B cell (primary cell): ENCODE results near the gene GPLD1. TPM values are rescaled to one million over a fixed set of nuclear protein-coding genes. Genes with fewer than 3 reads are reported as not detected.

Source experiments
- ATAC-seq: fragments of 200-7000 bp; cut with Tn5 transposase; one replicate; pipeline ENCODE4 v1.10.0; 2021; ENCODE audit warnings: low read depth, mild to moderate bottlenecking, moderate number of reproducible peaks, moderate library complexity
- CTCF ChIA-PET: fragments of 350-600 bp; sonication (Branson Sonifier 250); formaldehyde crosslinking; loops from one replicate; lab custom pipeline; 2021; ENCODE audit warnings: antibody characterized with exemption, inconsistent platforms; lab: Charles Lee
- POLR2A ChIA-PET: fragments of 350-600 bp; sonication (Branson Sonifier 250); formaldehyde crosslinking; loops from one replicate; lab custom pipeline; 2021; ENCODE audit warnings: antibody characterized with exemption; lab: Charles Lee
- DNase-seq: peaks from one replicate; pipeline ENCODE4 v3.0.0; 2013
- H2AFZ ChIP-seq: 2 replicates; pipeline ENCODE4 v1.6.1; 2012; ENCODE audit warnings: mild to moderate bottlenecking, low read depth, low read length; ENCODE audit not compliant: insufficient read depth, poor library complexity, severe bottlenecking
- H3K27ac ChIP-seq, 2 donors: 1 replicate in 1 of 2; 2 replicates in 1 of 2; pipeline ENCODE4 v1.5.1; 2012 to 2013; ENCODE audit warnings: low read length in 2 of 2, mild to moderate bottlenecking in 2 of 2, moderate library complexity in 1 of 2
- H3K27me3 ChIP-seq, 4 experiments: fragments of 200-600 bp in 1 of 4; sonication (generic) in 1 of 4; replicated peaks in 1 of 4; 1 replicate in 2 of 4; 2 replicates in 2 of 4; pipeline versions ENCODE4 v1.6.1 to v1.7.0; 2013 to 2016; ENCODE audit warnings: low read length in 3 of 4, mild to moderate bottlenecking in 2 of 4, mixed read lengths in 1 of 4, moderate library complexity in 1 of 4; ENCODE audit not compliant: insufficient read depth in 4 of 4, control insufficient read depth in 3 of 4; ENCODE audit errors: control extremely low read depth in 1 of 4
- H3K36me3 ChIP-seq, 2 experiments: replicated peaks in 1 of 2; 1 replicate in 1 of 2; 2 replicates in 1 of 2; pipeline versions ENCODE4 v1.6.1 to v1.7.1; 2013; ENCODE audit warnings: low read length in 1 of 2; ENCODE audit not compliant: insufficient read depth in 2 of 2, control insufficient read depth in 1 of 2; ENCODE audit errors: control extremely low read depth in 1 of 2, extremely low read depth in 1 of 2
- H3K4me1 ChIP-seq, 2 donors: fragments of 200-600 bp in 1 of 2; sonication (generic) in 1 of 2; 1 replicate in 1 of 2; 2 replicates in 1 of 2; pipeline versions ENCODE4 v1.5.1 to v1.6.1; 2013 to 2017; ENCODE audit warnings: low read length in 2 of 2; ENCODE audit not compliant: control insufficient read depth in 2 of 2, insufficient read depth in 2 of 2
- H3K4me2 ChIP-seq: replicated peaks from 2 replicates; pipeline ENCODE3; 2012; ENCODE audit warnings: mild to moderate bottlenecking, low read depth, low read length; ENCODE audit not compliant: poor library complexity, severe bottlenecking
- H3K4me3 ChIP-seq, 5 experiments: fragments of 200-600 bp in 1 of 5; sonication (generic) in 1 of 5; 1 replicate in 3 of 5; 2 replicates in 2 of 5; pipeline versions ENCODE4 v1.5.1 to v1.7.0; 2011 to 2016; ENCODE audit warnings: low read length in 4 of 5, mild to moderate bottlenecking in 4 of 5, low read depth in 2 of 5, control low read depth in 1 of 5, moderate library complexity in 1 of 5; ENCODE audit not compliant: insufficient read depth in 1 of 5; ENCODE audit errors: control extremely low read depth in 1 of 5, extremely low read depth in 1 of 5
- H3K79me2 ChIP-seq: fragments of 200-600 bp; sonication (generic); one replicate; pipeline ENCODE4 v1.6.0; 2016; ENCODE audit warnings: low read length; ENCODE audit not compliant: control insufficient read depth, insufficient read depth
- H3K9ac ChIP-seq: fragments of 200-600 bp; sonication (generic); 2 replicates; pipeline ENCODE4 v1.6.1; 2017; ENCODE audit warnings: mild to moderate bottlenecking, low read length, moderate library complexity
- H3K9me3 ChIP-seq, 3 donors: one replicate each; pipeline versions ENCODE4 v1.6.1 to v1.7.1; 2013; ENCODE audit warnings: low read length in 2 of 3; ENCODE audit not compliant: control insufficient read depth in 2 of 3, insufficient read depth in 1 of 3; ENCODE audit errors: control extremely low read depth in 1 of 3
- H4K20me1 ChIP-seq: 2 replicates; pipeline ENCODE4 v1.6.0; 2012; ENCODE audit warnings: mild to moderate bottlenecking, low read length; ENCODE audit not compliant: insufficient read depth, control insufficient read depth, poor library complexity, severe bottlenecking
- H3K27ac Mint-ChIP-seq: one replicate; pipeline ENCODE4 v1.8.0; 2021; ENCODE audit warnings: mixed read lengths
- H3K27me3 Mint-ChIP-seq: one replicate; pipeline ENCODE4 v1.8.0; 2021; ENCODE audit warnings: mixed read lengths
- H3K4me1 Mint-ChIP-seq: one replicate; pipeline ENCODE4 v1.8.0; 2021; ENCODE audit warnings: mixed read lengths
- H3K4me3 Mint-ChIP-seq: one replicate; pipeline ENCODE4 v1.8.0; 2021; ENCODE audit warnings: mixed read lengths
- H3K9me3 Mint-ChIP-seq: one replicate; pipeline ENCODE4 v1.8.0; 2022; ENCODE audit warnings: mixed read lengths; ENCODE audit not compliant: insufficient read depth
- CTCF ChIP-seq: fragments of 200-600 bp; IDR thresholded peaks from one replicate; pipeline ENCODE4 v1.8.0; 2022; ENCODE audit warnings: antibody characterized with exemption, mild to moderate bottlenecking
- EZH2 ChIP-seq: IDR thresholded peaks from 2 replicates; pipeline ENCODE4 v1.6.1; 2012; ENCODE audit warnings: borderline replicate concordance, low read depth, mild to moderate bottlenecking, moderate library complexity, low read length; ENCODE audit not compliant: insufficient read depth, poor library complexity, severe bottlenecking
- WGBS: methylation state at CpG from one replicate; pipeline ENCODE4 v1.1.5; 2013; ENCODE audit warnings: missing lambda C conversion rate; ENCODE audit not compliant: insufficient coverage; 5-methylcytosine and 5-hydroxymethylcytosine counted together
- intact Hi-C: fragments of 100-400 bp; cut with micrococcal nuclease; formaldehyde crosslinking; loops from one replicate; pipeline ENCODE4 v1.10.0; 2022
- polyA plus RNA-seq: library from polyadenylated mRNA; depleted of rRNA; stranded (reverse); fragments of >200 nt; gene quantifications from 2 replicates; pipeline ENCODE4 v1.2.3, GENCODE V29; 2012
- total RNA-seq, 2 donors: library from RNA; stranded (reverse); fragments of 120-200 nt in 1 of 2; gene quantifications; 1 replicate in 1 of 2; 2 replicates in 1 of 2; pipeline versions ENCODE4 v1.2.3 to v1.2.4, GENCODE V29; 2013 to 2022

Gene GPLD1
- total and polyA plus RNA-seq, 2 donors (not counting 1 experiment from before 2014, with no cell fraction given): 1.9 to 7.0 TPM

DNA sequence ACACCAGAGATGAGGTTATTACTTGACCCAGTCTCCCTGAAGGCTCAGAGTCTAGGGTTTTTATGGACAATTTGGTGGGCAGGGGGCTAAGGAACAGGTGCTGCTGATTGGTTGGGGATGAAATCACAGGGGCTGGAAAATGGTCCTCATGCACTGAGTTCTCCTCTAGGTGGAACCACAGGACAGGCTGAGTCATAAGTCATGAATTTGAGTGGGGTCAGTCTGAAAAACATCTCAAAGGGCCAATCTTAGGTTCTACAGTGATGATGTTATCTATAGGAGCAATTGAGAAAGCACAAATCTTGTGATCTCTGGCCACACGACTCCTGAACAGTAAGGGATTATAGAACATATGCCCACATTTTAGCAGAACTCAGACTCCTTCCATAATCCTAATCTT lies 92.6 kb downstream of the GPLD1 start:
- peaks cover 10% of the 10 kb centered on the region for H3K4me1 Mint-ChIP-seq
- no peak overlapping the region for H3K4me3 Mint-ChIP-seq
- no peak for DNase-seq
- Histone ChIP-seq H3K4me3 (no peak overlapping the region), H3K9ac (no peak overlapping the region), H3K4me2 (no peak overlapping the region), H4K20me1 (no peaks in the 10 kb centered on the region), H3K36me3 (no peaks in the 10 kb centered on the region), H3K4me1 (no peaks in the 10 kb centered on the region), H3K9me3 (peaks cover 0 to 8% (median 4%) of the 10 kb centered on the region in 3 donors), H2AFZ (no peak overlapping the region), H3K27ac (no peak overlapping the region), H3K79me2 (peaks cover 1% of the 10 kb centered on the region), H3K27me3 (peaks cover 0 to 18% (median 6%) of the 10 kb centered on the region in 4 experiments)
- CTCF ChIA-PET: no interaction called here
- H3K27me3 Mint-ChIP-seq: peaks cover 36% of the 10 kb centered on the region
- intact Hi-C loops: no loop called here
- no peak for TF ChIP-seq EZH2
- no peak for TF ChIP-seq CTCF
- peaks cover 6% of the 10 kb centered on the region for H3K9me3 Mint-ChIP-seq
- ATAC-seq: no peak
- no peak overlapping the region for H3K27ac Mint-ChIP-seq
- POLR2A ChIA-PET: no interaction called here
- no CpG with 5 or more reads among the region's 1 CpG for WGBS

- H3K27me3 ChIP-seq: peaks cover 0 to 17% (median 6%) of the 10 kb centered on the region in 4 experiments
- H3K36me3 ChIP-seq: no peaks in the 10 kb centered on the region
- intact Hi-C loops: no loop called here
- H3K4me1 Mint-ChIP-seq: no peaks in the 10 kb centered on the region
- no peak overlapping the region for H3K9ac ChIP-seq
- no peaks in the 10 kb centered on the region for H3K79me2 ChIP-seq
- H3K27ac Mint-ChIP-seq: no peak overlapping the region
- H3K4me2 ChIP-seq: no peak overlapping the region
- H2AFZ ChIP-seq: no peak overlapping the region
- DNase-seq: no peak
- H4K20me1 ChIP-seq: no peaks in the 10 kb centered on the region
- H3K4me1 ChIP-seq: no peaks in the 10 kb centered on the region
- CTCF ChIA-PET: no interaction called here
- H3K27ac ChIP-seq: no peak overlapping the region
- peaks cover 0 to 8% (median 4%) of the 10 kb centered on the region in 3 donors for H3K9me3 ChIP-seq
- H3K27me3 Mint-ChIP-seq: peaks cover 36% of the 10 kb centered on the region
- no peak for ATAC-seq
- TF ChIP-seq CTCF (no peak), EZH2 (no peak)
- WGBS: 90% methylated on average over 2 of the region's 4 CpGs
- no peak overlapping the region for H3K4me3 Mint-ChIP-seq
- peaks cover 6% of the 10 kb centered on the region for H3K9me3 Mint-ChIP-seq
- POLR2A ChIA-PET: no interaction called here
- no peak overlapping the region for H3K4me3 ChIP-seq
Observed at GRCh38 chr6:24394780-24395437, 94.5 kb downstream of the GPLD1 start.
